ENCODE results near the gene FOXF1.

The FOXF1 gene

GRCh38 chr16:86505185-86505898 lies 5.0 kb upstream of the FOXF1 start:
- no peak for DNase-seq (ENCODE audit: low read depth)

- DNase-seq (ENCODE audit: low read depth): no peak
Measured at GRCh38 chr16:86505899-86506864, 4.1 kb upstream of the FOXF1 start.

- DNase-seq (ENCODE audit: low read depth): no peak
Measured at GRCh38 chr16:86507173-86508027, 2.9 kb upstream of the FOXF1 start.

- DNase-seq (ENCODE audit: low read depth): no peak
Measured at GRCh38 chr16:86508028-86508946, 2.0 kb upstream of the FOXF1 start.

GRCh38 chr16:86508947-86509758 lies 1.2 kb upstream of the FOXF1 start:
- DNase-seq (ENCODE audit: low read depth): no peak

- no peak for DNase-seq (ENCODE audit: low read depth)
Measured at GRCh38 chr16:86509759-86510464, 415 bp upstream of the FOXF1 start.

GRCh38 chr16:86511317-86512161 lies 1.2 kb downstream of the FOXF1 start:
- no peak for DNase-seq (ENCODE audit: low read depth)

GRCh38 chr16:86512301-86512859 lies 2.1 kb downstream of the FOXF1 start:
- no peak for DNase-seq (ENCODE audit: low read depth)

GRCh38 chr16:86512860-86513470 lies 2.6 kb downstream of the FOXF1 start:
- DNase-seq (ENCODE audit: low read depth): no peak

GRCh38 chr16:86513471-86514277 lies 3.3 kb downstream of the FOXF1 start:
- DNase-seq (ENCODE audit: low read depth): no peak

- no peak for DNase-seq (ENCODE audit: low read depth)
Measured at GRCh38 chr16:86514481-86515376, 4.4 kb downstream of the FOXF1 start.

- DNase-seq (ENCODE audit: low read depth): no peak
Measured at GRCh38 chr16:86515413-86515776, 5.1 kb downstream of the FOXF1 start.

- DNase-seq (ENCODE audit: low read depth): no peak
Measured at GRCh38 chr16:86515777-86516622, 5.7 kb downstream of the FOXF1 start.

- no peak for DNase-seq (ENCODE audit: low read depth)
Measured at GRCh38 chr16:86516623-86517003, 6.3 kb downstream of the FOXF1 start.

GRCh38 chr16:86517033-86517432 lies 6.7 kb downstream of the FOXF1 start:
- DNase-seq (ENCODE audit: low read depth): no peak

Measured in GM04503 (cell line).